Stimulated activated naive CD8-positive, alpha-beta T cell treated with anti-CD3 and anti-CD28 coated beads, Interleukin-15, Interleukin-2, amounts not matched to agents 100 ng/mL and 50 ng/mL, for 24 hours (primary cell): ENCODE data around the gene LGR5.
"Not testable (repeated sequence)": the region's sequence is repeated elsewhere in the genome, so short reads cannot be mapped to it uniquely, and the experiment has no call there.

ENCODE experiments used
- H3K27ac Mint-ChIP-seq: one replicate; pipeline ENCODE4 v1.8.0; 2021; ENCODE audit warnings: mild to moderate bottlenecking, mixed read lengths
- H3K27me3 Mint-ChIP-seq: one replicate; pipeline ENCODE4 v1.8.0; 2021; ENCODE audit warnings: mixed read lengths
- H3K36me3 Mint-ChIP-seq: one replicate; pipeline ENCODE4 v1.8.0; 2021; ENCODE audit warnings: low read depth, mixed read lengths
- H3K4me1 Mint-ChIP-seq: one replicate; pipeline ENCODE4 v1.8.0; 2021; ENCODE audit warnings: low read depth, mixed read lengths
- H3K4me3 Mint-ChIP-seq: one replicate; pipeline ENCODE4 v1.8.0; 2021; ENCODE audit warnings: mild to moderate bottlenecking, mixed read lengths
- H3K9me3 Mint-ChIP-seq: one replicate; pipeline ENCODE4 v1.8.0; 2021; ENCODE audit warnings: mixed read lengths

Gene LGR5

DNA sequence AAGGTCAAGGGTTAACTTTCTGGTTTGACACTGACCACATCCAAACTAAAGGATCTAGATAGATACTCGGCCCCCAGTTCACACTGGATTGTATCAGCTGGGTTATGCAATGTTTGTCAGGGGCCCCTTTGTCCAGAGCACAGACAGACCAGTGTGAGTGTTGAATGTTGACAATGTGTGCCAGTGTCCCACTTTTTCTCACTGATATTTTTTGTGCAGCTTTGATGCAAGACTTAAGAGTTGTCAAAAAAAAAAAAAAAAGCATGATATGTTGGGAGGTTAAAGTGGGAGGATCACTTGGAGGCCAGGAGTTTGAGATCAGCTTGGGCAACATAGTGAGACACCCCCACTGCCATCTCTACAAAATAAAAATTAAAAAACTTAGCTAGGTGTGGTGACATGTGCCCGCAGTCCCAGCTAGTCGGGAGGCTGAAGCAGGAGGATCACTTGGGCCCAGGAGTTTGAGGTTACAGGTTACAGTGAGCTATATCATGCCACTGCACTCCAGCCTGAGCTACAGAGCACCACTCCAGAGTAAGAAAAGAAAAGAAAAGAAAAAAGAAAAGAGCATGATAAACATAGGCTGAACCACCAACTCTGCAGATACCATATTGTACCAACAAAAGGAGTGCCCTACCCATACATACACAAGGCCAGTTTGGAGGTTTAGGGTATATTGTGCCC is 97.5 kb downstream of the LGR5 start:
- H3K27me3 Mint-ChIP-seq: no peaks in the 10 kb centered on the region
- H3K9me3 Mint-ChIP-seq: no peaks in the 10 kb centered on the region
- no peak overlapping the region for H3K4me3 Mint-ChIP-seq
- no peaks in the 10 kb centered on the region for H3K4me1 Mint-ChIP-seq
- H3K36me3 Mint-ChIP-seq: no peaks in the 10 kb centered on the region
- no peak overlapping the region for H3K27ac Mint-ChIP-seq

GRCh38 chr12:71538807-71539206 is 99.2 kb downstream of the LGR5 start:
- no peaks in the 10 kb centered on the region for H3K4me1 Mint-ChIP-seq
- H3K9me3 Mint-ChIP-seq: no peaks in the 10 kb centered on the region
- H3K36me3 Mint-ChIP-seq: no peaks in the 10 kb centered on the region
- H3K27me3 Mint-ChIP-seq: no peaks in the 10 kb centered on the region
- H3K27ac Mint-ChIP-seq: no peak overlapping the region
- H3K4me3 Mint-ChIP-seq: no peak overlapping the region

GRCh38 chr12:71541583-71541982 is 102.0 kb downstream of the LGR5 start:
- no peak overlapping the region for H3K4me3 Mint-ChIP-seq
- no peaks in the 10 kb centered on the region for H3K36me3 Mint-ChIP-seq
- no peaks in the 10 kb centered on the region for H3K9me3 Mint-ChIP-seq
- H3K27me3 Mint-ChIP-seq: no peaks in the 10 kb centered on the region
- H3K4me1 Mint-ChIP-seq: no peaks in the 10 kb centered on the region
- no peak overlapping the region for H3K27ac Mint-ChIP-seq

GRCh38 chr12:71546322-71546861 is 106.8 kb downstream of the LGR5 start:
- H3K9me3 Mint-ChIP-seq: no peaks in the 10 kb centered on the region
- H3K36me3 Mint-ChIP-seq: no peaks in the 10 kb centered on the region
- H3K4me3 Mint-ChIP-seq: no peak overlapping the region
- H3K27me3 Mint-ChIP-seq: peaks cover 3% of the 10 kb centered on the region
- H3K27ac Mint-ChIP-seq: no peak overlapping the region
- no peaks in the 10 kb centered on the region for H3K4me1 Mint-ChIP-seq

GRCh38 chr12:71548893-71549292 is 109.3 kb downstream of the LGR5 start:
- H3K36me3 Mint-ChIP-seq: no peaks in the 10 kb centered on the region
- no peak overlapping the region for H3K27ac Mint-ChIP-seq
- no peak overlapping the region for H3K4me3 Mint-ChIP-seq
- no peaks in the 10 kb centered on the region for H3K9me3 Mint-ChIP-seq
- no peaks in the 10 kb centered on the region for H3K4me1 Mint-ChIP-seq
- H3K27me3 Mint-ChIP-seq: peaks cover 3% of the 10 kb centered on the region

- H3K9me3 Mint-ChIP-seq: no peaks in the 10 kb centered on the region
- no peaks in the 10 kb centered on the region for H3K4me1 Mint-ChIP-seq
- H3K36me3 Mint-ChIP-seq: no peaks in the 10 kb centered on the region
- peaks cover 3% of the 10 kb centered on the region for H3K27me3 Mint-ChIP-seq
- no peak overlapping the region for H3K27ac Mint-ChIP-seq
- H3K4me3 Mint-ChIP-seq: no peak overlapping the region
Observed at GRCh38 chr12:71551529-71551928, 111.9 kb downstream of the LGR5 start.

DNA sequence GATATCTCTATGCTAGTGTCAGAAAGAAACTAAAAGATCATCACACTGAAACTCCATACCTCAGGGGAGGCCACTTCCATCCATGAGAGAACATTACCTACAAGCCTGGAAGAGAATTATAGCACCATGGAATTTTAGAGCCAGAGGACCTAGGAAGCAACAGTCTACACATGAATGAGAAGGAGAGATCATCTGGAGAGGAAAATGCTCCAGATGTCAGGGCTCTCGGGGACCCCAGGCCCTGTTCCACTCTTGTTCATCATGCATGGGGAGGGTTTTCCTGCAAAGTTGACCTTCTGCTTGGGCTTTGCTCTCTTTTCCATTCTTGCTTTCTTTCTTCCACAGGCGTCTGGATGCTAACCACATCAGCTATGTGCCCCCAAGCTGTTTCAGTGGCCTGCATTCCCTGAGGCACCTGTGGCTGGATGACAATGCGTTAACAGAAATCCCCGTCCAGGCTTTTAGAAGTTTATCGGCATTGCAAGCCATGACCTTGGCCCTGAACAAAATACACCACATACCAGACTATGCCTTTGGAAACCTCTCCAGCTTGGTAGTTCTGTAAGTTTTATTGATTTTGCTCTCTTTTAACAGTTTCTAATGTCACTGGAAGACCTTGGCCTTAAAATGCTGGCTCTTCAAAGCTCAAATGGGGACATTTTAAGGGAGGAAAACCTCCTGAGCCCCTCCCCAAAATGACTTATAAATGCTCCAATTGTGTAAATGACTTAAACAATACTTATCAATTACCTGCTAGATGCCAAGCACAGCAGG is 113.3 kb downstream of the LGR5 start:
- no peak overlapping the region for H3K4me3 Mint-ChIP-seq
- H3K27ac Mint-ChIP-seq: no peak overlapping the region
- H3K4me1 Mint-ChIP-seq: no peaks in the 10 kb centered on the region
- no peaks in the 10 kb centered on the region for H3K9me3 Mint-ChIP-seq
- no peaks in the 10 kb centered on the region for H3K36me3 Mint-ChIP-seq
- H3K27me3 Mint-ChIP-seq: peaks cover 3% of the 10 kb centered on the region

DNA sequence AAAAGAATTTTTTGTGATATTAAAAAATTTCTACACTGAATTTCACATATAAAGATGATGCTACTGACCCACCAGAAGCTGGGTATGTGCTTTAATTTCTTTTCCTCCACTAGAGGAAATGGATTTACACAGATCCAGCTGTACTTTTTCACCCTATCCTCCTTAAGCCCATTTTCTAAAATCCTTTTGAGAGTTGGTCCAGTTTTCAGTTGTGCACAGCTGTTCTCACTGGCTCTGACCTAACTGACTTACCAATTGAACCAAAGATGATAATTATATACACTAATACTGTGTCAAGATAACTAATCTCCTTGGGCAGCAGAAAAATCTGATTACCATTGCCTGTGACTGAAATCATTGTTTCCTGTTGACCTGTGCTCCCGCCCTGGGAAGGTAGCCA is 115.6 kb downstream of the LGR5 start:
- Mint-ChIP-seq H3K4me1 (no peaks in the 10 kb centered on the region), H3K4me3 (no peak overlapping the region), H3K36me3 (no peaks in the 10 kb centered on the region), H3K27me3 (no peaks in the 10 kb centered on the region), H3K27ac (no peak overlapping the region), H3K9me3 (no peaks in the 10 kb centered on the region)

DNA sequence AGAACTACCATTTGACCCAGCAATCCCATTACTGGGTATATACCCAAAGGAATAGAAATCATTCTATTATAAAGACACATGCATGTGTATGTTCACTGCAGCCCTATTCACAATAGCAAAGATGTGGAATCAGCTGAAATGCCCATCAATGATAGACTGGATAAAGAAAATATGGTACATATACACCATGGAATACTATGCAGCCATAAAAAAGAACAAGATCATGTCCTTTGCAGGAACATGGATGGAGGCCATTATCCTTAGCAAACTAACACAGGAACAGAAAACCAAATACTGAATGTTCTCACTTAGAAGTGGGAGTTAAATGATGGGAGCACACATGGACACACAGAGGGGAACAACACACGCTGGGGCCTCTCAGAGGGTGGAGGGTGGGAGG is 116.2 kb downstream of the LGR5 start:
- H3K27me3 Mint-ChIP-seq, H3K36me3 Mint-ChIP-seq, H3K4me1 Mint-ChIP-seq, H3K27ac Mint-ChIP-seq, H3K9me3 Mint-ChIP-seq, H3K4me3 Mint-ChIP-seq: not testable (repeated sequence)

- Mint-ChIP-seq H3K4me1 (no peaks in the 10 kb centered on the region), H3K27me3 (no peaks in the 10 kb centered on the region), H3K4me3 (no peak overlapping the region), H3K27ac (no peak overlapping the region), H3K9me3 (no peaks in the 10 kb centered on the region), H3K36me3 (no peaks in the 10 kb centered on the region)
Observed at GRCh38 chr12:71556448-71556847, 116.8 kb downstream of the LGR5 start.

GRCh38 chr12:71556875-71557274 is 117.3 kb downstream of the LGR5 start:
- H3K36me3 Mint-ChIP-seq: no peaks in the 10 kb centered on the region
- H3K9me3 Mint-ChIP-seq: no peaks in the 10 kb centered on the region
- no peaks in the 10 kb centered on the region for H3K27me3 Mint-ChIP-seq
- no peaks in the 10 kb centered on the region for H3K4me1 Mint-ChIP-seq
- no peak overlapping the region for H3K27ac Mint-ChIP-seq
- no peak overlapping the region for H3K4me3 Mint-ChIP-seq

DNA sequence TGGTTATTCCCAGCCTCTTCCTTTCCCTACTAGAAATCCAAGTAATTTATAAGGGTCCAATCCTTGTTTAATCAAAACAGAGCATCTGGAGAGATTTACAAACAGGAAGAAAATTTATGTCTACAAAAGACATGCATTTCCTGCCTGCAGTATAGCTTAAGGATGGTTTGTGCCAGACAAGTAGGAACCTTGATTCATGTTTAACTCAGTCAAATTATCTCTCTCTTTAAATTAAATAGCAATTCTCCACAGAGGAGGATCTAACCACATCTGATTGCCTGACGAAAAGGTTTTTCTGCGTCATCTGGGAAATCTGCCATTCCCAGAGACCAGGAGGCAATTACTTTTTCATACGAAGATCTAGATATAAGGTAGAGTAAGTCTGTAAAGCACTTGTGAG is 118.8 kb downstream of the LGR5 start:
- Mint-ChIP-seq H3K27ac (no peak overlapping the region), H3K4me3 (no peak overlapping the region), H3K27me3 (no peaks in the 10 kb centered on the region), H3K36me3 (no peaks in the 10 kb centered on the region), H3K4me1 (no peaks in the 10 kb centered on the region), H3K9me3 (no peaks in the 10 kb centered on the region)

- Mint-ChIP-seq H3K27ac (no peak overlapping the region), H3K36me3 (no peaks in the 10 kb centered on the region), H3K27me3 (no peaks in the 10 kb centered on the region), H3K4me3 (no peak overlapping the region), H3K4me1 (no peaks in the 10 kb centered on the region), H3K9me3 (no peaks in the 10 kb centered on the region)
Observed at GRCh38 chr12:71562676-71563595, 123.3 kb downstream of the LGR5 start.

GRCh38 chr12:71565535-71565934 is 125.9 kb downstream of the LGR5 start:
- Mint-ChIP-seq H3K27me3 (peaks cover 7% of the 10 kb centered on the region), H3K27ac (no peak overlapping the region), H3K36me3 (no peaks in the 10 kb centered on the region), H3K4me3 (no peak overlapping the region), H3K9me3 (no peaks in the 10 kb centered on the region), H3K4me1 (no peaks in the 10 kb centered on the region)

DNA sequence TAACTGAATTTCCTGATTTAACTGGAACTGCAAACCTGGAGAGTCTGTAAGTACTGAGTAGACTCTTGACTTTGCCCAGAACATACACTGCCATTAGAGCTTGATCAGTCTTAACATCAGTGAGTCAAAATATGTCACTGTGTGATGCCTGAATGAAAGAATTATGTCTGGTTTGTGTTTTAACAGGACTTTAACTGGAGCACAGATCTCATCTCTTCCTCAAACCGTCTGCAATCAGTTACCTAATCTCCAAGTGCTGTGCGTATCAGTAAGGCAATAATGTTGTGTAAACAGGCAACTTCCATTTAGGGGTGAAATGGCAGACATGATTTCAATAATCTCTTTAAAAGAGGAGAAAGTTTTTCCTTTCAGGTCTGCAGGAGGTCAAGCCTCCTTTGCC is 127.1 kb downstream of the LGR5 start:
- Mint-ChIP-seq H3K9me3 (no peaks in the 10 kb centered on the region), H3K36me3 (no peaks in the 10 kb centered on the region), H3K27ac (no peak overlapping the region), H3K27me3 (peaks cover 7% of the 10 kb centered on the region), H3K4me3 (no peak overlapping the region), H3K4me1 (no peaks in the 10 kb centered on the region)
